Superior temporal gyrus (tissue), 1 donor: ENCODE results near the gene SDCBP2.
A peak's percentile ranks its signal among the peaks of the same experiment; 100 is the strongest.

Source experiments
- DNase-seq: peaks from one replicate; pipeline ENCODE4 v3.0.0-alpha.2; 2016; ENCODE audit errors: extremely low spot score

The SDCBP2 gene

GRCh38 chr20:1313236-1313964 lies 15.5 kb downstream of the SDCBP2 start:
- DNase-seq = peak; percentile 90

- no peak for DNase-seq
These were observed 16.1 kb downstream of the SDCBP2 start for GRCh38 chr20:1312904-1313235.

- DNase-seq = no peak
These were observed 16.6 kb downstream of the SDCBP2 start for GRCh38 chr20:1312308-1312707.

GRCh38 chr20:1310506-1311190 lies 18.3 kb downstream of the SDCBP2 start:
- no peak for DNase-seq

GRCh38 chr20:1310071-1310470 lies 18.9 kb downstream of the SDCBP2 start:
- peak; percentile 44 for DNase-seq

- DNase-seq = no peak
These were observed 19.5 kb downstream of the SDCBP2 start for GRCh38 chr20:1309439-1309847.

GRCh38 chr20:1308702-1309095 lies 20.2 kb downstream of the SDCBP2 start:
- no peak for DNase-seq

GRCh38 chr20:1308067-1308701 lies 20.8 kb downstream of the SDCBP2 start:
- no peak for DNase-seq

- no peak for DNase-seq
These were observed 21.4 kb downstream of the SDCBP2 start for GRCh38 chr20:1307571-1307971.

GRCh38 chr20:1307171-1307570 lies 21.8 kb downstream of the SDCBP2 start:
- no peak for DNase-seq

GRCh38 chr20:1306316-1307135 lies 22.4 kb downstream of the SDCBP2 start:
- no peak for DNase-seq

GRCh38 chr20:1305712-1306111 lies 23.2 kb downstream of the SDCBP2 start:
- no peak for DNase-seq

- DNase-seq = no peak
These were observed 24.0 kb downstream of the SDCBP2 start for GRCh38 chr20:1304710-1305515.

- no peak for DNase-seq
These were observed 26.0 kb downstream of the SDCBP2 start for GRCh38 chr20:1302685-1303541.

- no peak for DNase-seq
These were observed 27.9 kb downstream of the SDCBP2 start for GRCh38 chr20:1301031-1301529.

GRCh38 chr20:1300083-1300840 lies 28.7 kb downstream of the SDCBP2 start:
- no peak for DNase-seq

GRCh38 chr20:1299522-1299921 lies 29.4 kb downstream of the SDCBP2 start:
- DNase-seq = peak; percentile 5

- peak; percentile 6 for DNase-seq
These were observed 29.9 kb downstream of the SDCBP2 start for GRCh38 chr20:1298888-1299511.

- no peak for DNase-seq
These were observed 30.8 kb downstream of the SDCBP2 start for GRCh38 chr20:1298166-1298565.
